ENCODE results near the gene CLHC1. TPM values are rescaled to one million over a fixed set of nuclear protein-coding genes. Genes with fewer than 3 reads are reported as not detected.
A peak's percentile ranks its signal among the peaks of the same experiment; 100 is the strongest.

The CLHC1 gene
- total and polyA plus RNA-seq, 10 of the 15 experiments (the other 5 are each of a cell fraction or from before 2014, with no cell fraction given), result 2.6 to 6.8 (median 4.7) TPM

GRCh38 chr2:55268907-55269644 lies 37.0 kb upstream of the CLHC1 start, which contains the start of gene MTIF2 (continued):
- TF ChIP-seq, protein P1, sequence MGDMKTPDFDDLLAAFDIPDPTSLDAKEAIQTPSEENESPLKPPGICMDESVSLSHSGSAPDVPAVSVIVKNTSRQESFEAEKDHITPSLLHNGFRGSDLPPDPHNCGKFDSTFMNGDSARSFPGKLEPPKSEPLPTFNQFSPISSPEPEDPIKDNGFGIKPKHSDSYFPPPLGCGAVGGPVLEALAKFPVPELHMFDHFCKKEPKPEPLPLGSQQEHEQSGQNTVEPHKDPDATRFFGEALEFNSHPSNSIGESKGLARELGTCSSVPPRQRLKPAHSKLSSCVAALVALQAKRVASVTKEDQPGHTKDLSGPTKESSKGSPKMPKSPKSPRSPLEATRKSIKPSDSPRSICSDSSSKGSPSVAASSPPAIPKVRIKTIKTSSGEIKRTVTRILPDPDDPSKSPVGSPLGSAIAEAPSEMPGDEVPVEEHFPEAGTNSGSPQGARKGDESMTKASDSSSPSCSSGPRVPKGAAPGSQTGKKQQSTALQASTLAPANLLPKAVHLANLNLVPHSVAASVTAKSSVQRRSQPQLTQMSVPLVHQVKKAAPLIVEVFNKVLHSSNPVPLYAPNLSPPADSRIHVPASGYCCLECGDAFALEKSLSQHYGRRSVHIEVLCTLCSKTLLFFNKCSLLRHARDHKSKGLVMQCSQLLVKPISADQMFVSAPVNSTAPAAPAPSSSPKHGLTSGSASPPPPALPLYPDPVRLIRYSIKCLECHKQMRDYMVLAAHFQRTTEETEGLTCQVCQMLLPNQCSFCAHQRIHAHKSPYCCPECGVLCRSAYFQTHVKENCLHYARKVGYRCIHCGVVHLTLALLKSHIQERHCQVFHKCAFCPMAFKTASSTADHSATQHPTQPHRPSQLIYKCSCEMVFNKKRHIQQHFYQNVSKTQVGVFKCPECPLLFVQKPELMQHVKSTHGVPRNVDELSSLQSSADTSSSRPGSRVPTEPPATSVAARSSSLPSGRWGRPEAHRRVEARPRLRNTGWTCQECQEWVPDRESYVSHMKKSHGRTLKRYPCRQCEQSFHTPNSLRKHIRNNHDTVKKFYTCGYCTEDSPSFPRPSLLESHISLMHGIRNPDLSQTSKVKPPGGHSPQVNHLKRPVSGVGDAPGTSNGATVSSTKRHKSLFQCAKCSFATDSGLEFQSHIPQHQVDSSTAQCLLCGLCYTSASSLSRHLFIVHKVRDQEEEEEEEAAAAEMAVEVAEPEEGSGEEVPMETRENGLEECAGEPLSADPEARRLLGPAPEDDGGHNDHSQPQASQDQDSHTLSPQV (IDR thresholded peaks at IDR 0.05), result no peak
- no peak for TF ChIP-seq NFYA (IDR thresholded peaks at IDR 0.05; ENCODE audit: borderline replicate concordance, low read depth, low read length)
- TF ChIP-seq ZNF24 (IDR thresholded peaks at IDR 0.05), result peak; percentile 67; the same call in 1 of the 2 replicates
- TF ChIP-seq ZNF207 (IDR thresholded peaks at IDR 0.05; ENCODE audit: borderline replicate concordance), result peak; percentile 91
- TF ChIP-seq MYB (IDR thresholded peaks at IDR 0.05; ENCODE audit: borderline replicate concordance, low read depth, low read length), result no peak
- TF ChIP-seq POU2F2 (IDR thresholded peaks at IDR 0.05; ENCODE audit: borderline replicate concordance, low read depth, low read length), result peak; percentile 90; the same call in 2 of the 3 replicates
- TF ChIP-seq CHD4 (IDR thresholded peaks at IDR 0.05), result no peak
- TF ChIP-seq, protein P2, sequence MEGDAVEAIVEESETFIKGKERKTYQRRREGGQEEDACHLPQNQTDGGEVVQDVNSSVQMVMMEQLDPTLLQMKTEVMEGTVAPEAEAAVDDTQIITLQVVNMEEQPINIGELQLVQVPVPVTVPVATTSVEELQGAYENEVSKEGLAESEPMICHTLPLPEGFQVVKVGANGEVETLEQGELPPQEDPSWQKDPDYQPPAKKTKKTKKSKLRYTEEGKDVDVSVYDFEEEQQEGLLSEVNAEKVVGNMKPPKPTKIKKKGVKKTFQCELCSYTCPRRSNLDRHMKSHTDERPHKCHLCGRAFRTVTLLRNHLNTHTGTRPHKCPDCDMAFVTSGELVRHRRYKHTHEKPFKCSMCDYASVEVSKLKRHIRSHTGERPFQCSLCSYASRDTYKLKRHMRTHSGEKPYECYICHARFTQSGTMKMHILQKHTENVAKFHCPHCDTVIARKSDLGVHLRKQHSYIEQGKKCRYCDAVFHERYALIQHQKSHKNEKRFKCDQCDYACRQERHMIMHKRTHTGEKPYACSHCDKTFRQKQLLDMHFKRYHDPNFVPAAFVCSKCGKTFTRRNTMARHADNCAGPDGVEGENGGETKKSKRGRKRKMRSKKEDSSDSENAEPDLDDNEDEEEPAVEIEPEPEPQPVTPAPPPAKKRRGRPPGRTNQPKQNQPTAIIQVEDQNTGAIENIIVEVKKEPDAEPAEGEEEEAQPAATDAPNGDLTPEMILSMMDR (IDR thresholded peaks at IDR 0.05 in 2 of 3, conservative IDR thresholded peaks at IDR 0.05 in 1 of 3; ENCODE audit: control insufficient read depth in 2 of 3, extremely low read depth in 1 of 3, insufficient read depth in 1 of 3, low read depth in 3 of 3, low read length in 3 of 3), result 0 out of 6 replicates have a peak, but pooled peaks of 1 of the 3 experiments have one; percentile 14
- TF ChIP-seq, protein P3, sequence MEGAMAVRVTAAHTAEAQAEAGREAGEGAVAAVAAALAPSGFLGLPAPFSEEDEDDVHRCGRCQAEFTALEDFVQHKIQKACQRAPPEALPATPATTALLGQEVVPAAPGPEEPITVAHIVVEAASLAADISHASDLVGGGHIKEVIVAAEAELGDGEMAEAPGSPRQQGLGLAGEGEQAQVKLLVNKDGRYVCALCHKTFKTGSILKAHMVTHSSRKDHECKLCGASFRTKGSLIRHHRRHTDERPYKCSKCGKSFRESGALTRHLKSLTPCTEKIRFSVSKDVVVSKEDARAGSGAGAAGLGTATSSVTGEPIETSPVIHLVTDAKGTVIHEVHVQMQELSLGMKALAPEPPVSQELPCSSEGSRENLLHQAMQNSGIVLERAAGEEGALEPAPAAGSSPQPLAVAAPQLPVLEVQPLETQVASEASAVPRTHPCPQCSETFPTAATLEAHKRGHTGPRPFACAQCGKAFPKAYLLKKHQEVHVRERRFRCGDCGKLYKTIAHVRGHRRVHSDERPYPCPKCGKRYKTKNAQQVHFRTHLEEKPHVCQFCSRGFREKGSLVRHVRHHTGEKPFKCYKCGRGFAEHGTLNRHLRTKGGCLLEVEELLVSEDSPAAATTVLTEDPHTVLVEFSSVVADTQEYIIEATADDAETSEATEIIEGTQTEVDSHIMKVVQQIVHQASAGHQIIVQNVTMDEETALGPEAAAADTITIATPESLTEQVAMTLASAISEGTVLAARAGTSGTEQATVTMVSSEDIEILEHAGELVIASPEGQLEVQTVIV (IDR thresholded peaks at IDR 0.05; ENCODE audit: borderline replicate concordance, partially characterized antibody), result peak; percentile 60
- peak; percentile 96 for TF ChIP-seq E2F8 (IDR thresholded peaks at IDR 0.05; ENCODE audit: low read depth, partially characterized antibody)
- TF ChIP-seq, protein P4, sequence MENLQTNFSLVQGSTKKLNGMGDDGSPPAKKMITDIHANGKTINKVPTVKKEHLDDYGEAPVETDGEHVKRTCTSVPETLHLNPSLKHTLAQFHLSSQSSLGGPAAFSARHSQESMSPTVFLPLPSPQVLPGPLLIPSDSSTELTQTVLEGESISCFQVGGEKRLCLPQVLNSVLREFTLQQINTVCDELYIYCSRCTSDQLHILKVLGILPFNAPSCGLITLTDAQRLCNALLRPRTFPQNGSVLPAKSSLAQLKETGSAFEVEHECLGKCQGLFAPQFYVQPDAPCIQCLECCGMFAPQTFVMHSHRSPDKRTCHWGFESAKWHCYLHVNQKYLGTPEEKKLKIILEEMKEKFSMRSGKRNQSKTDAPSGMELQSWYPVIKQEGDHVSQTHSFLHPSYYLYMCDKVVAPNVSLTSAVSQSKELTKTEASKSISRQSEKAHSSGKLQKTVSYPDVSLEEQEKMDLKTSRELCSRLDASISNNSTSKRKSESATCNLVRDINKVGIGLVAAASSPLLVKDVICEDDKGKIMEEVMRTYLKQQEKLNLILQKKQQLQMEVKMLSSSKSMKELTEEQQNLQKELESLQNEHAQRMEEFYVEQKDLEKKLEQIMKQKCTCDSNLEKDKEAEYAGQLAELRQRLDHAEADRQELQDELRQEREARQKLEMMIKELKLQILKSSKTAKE (IDR thresholded peaks at IDR 0.05; ENCODE audit: low read depth, poor library complexity, severe bottlenecking), result peak; percentile 92
- TF ChIP-seq RFX5 (IDR thresholded peaks at IDR 0.05; ENCODE audit: low read depth, low read length), result no peak
- TF ChIP-seq RBBP5 (conservative IDR thresholded peaks at IDR 0.05), result no peak
- TF ChIP-seq CEBPB (IDR thresholded peaks at IDR 0.05; ENCODE audit: borderline replicate concordance in 1 of 2, low read depth in 2 of 2, low read length in 2 of 2), result no peak
